ENCODE measurements around the gene GH2.
"Not testable (repeated sequence)": the region's sequence is repeated elsewhere in the genome, so short reads cannot be mapped to it uniquely, and the experiment has no call there.

- not testable (repeated sequence) for TF ChIP-seq ZC3H10 (CRISPR knock-in tag; IDR thresholded peaks at IDR 0.05); PATZ1 (CRISPR knock-in tag; IDR thresholded peaks at IDR 0.05; ENCODE audit: borderline replicate concordance); ZNF8 (CRISPR knock-in tag; IDR thresholded peaks at IDR 0.05); TSHZ2 (CRISPR knock-in tag; IDR thresholded peaks at IDR 0.05); BACH2 (CRISPR knock-in tag; IDR thresholded peaks at IDR 0.05; ENCODE audit: borderline replicate concordance)
Observed at GRCh38 chr17:63922402-63922801, 40.7 kb upstream of the GH2 start.
